Neural progenitor cell (in vitro differentiated cells): ENCODE data around the gene COX10. TPM values are rescaled to one million over a fixed set of nuclear protein-coding genes. Genes with fewer than 3 reads are reported as not detected.

Experiments used
- DNase-seq: peaks from one replicate; pipeline ENCODE4 v3.0.0-alpha.2; 2016; ENCODE audit warnings: low spot score
- H2AFZ ChIP-seq: fragments of 200-600 bp; sonication (generic); replicated peaks from 2 replicates; pipeline ENCODE4 v1.6.1; 2016; ENCODE audit warnings: antibody characterized with exemption
- H3F3A ChIP-seq: fragments of 200-600 bp; sonication (generic); 2 replicates; pipeline ENCODE4 v1.6.1; 2016; ENCODE audit warnings: antibody characterized with exemption, low read depth
- H3K27ac ChIP-seq: fragments of 200-600 bp; sonication (generic); 2 replicates; pipeline ENCODE4 v1.5.1; 2016; ENCODE audit warnings: mild to moderate bottlenecking
- H3K27me3 ChIP-seq: fragments of 200-600 bp; sonication (generic); 2 replicates; pipeline ENCODE4 v1.6.1; 2016; ENCODE audit warnings: mild to moderate bottlenecking, moderate library complexity
- H3K36me3 ChIP-seq: fragments of 200-600 bp; sonication (generic); 2 replicates; pipeline ENCODE4 v1.5.1; 2016
- H3K4me1 ChIP-seq: fragments of 200-600 bp; sonication (generic); 2 replicates; pipeline ENCODE4 v1.6.1; 2016; ENCODE audit warnings: mixed run types
- H3K4me2 ChIP-seq: fragments of 200-600 bp; sonication (generic); 2 replicates; pipeline ENCODE4 v1.6.1; 2016
- H3K4me3 ChIP-seq: fragments of 200-600 bp; sonication (generic); 2 replicates; pipeline ENCODE4 v1.5.1; 2016
- H3K79me2 ChIP-seq: fragments of 200-600 bp; sonication (generic); 2 replicates; pipeline ENCODE4 v1.6.1; 2016; ENCODE audit warnings: low read depth
- H3K9ac ChIP-seq: fragments of 200-600 bp; sonication (generic); 2 replicates; pipeline ENCODE4 v1.6.1; 2016
- H3K9me3 ChIP-seq: fragments of 200-600 bp; sonication (generic); 2 replicates; pipeline ENCODE4 v1.5.1; 2016; ENCODE audit warnings: low read depth
- H4K20me1 ChIP-seq: fragments of 200-600 bp; sonication (generic); 2 replicates; pipeline ENCODE4 v1.6.1; 2016; ENCODE audit warnings: low read depth
- H3K27ac Mint-ChIP-seq: 3 replicates; pipeline ENCODE4 v1.8.0; 2021; ENCODE audit warnings: mixed read lengths
- H3K27me3 Mint-ChIP-seq: 2 replicates; pipeline ENCODE4 v1.8.0; 2022; ENCODE audit warnings: low read depth, mild to moderate bottlenecking, inconsistent platforms, moderate library complexity, mixed read lengths; ENCODE audit not compliant: insufficient read depth
- H3K36me3 Mint-ChIP-seq: 3 replicates; pipeline ENCODE4 v1.8.0; 2021; ENCODE audit warnings: mixed read lengths
- H3K4me1 Mint-ChIP-seq: 3 replicates; pipeline ENCODE4 v1.8.0; 2021; ENCODE audit warnings: mixed read lengths
- H3K4me3 Mint-ChIP-seq: 3 replicates; pipeline ENCODE4 v1.8.0; 2021; ENCODE audit warnings: mild to moderate bottlenecking, moderate library complexity, mixed read lengths
- H3K9me3 Mint-ChIP-seq: 3 replicates; pipeline ENCODE4 v1.8.0; 2020; ENCODE audit warnings: mixed read lengths
- CTCF ChIP-seq: fragments of 200-600 bp; sonication (generic); IDR thresholded peaks from 2 replicates; pipeline ENCODE4 v1.5.1; 2017; ENCODE audit warnings: antibody characterized with exemption, mild to moderate bottlenecking
- EZH2 ChIP-seq: fragments of 200-600 bp; sonication (generic); IDR thresholded peaks from 2 replicates; pipeline ENCODE4 v1.6.1; 2017; ENCODE audit warnings: antibody characterized with exemption, mild to moderate bottlenecking, moderate library complexity
- EZH2phosphoT487 ChIP-seq: fragments of 200-600 bp; sonication (generic); IDR thresholded peaks from 2 replicates; pipeline ENCODE4 v1.6.1; 2017; ENCODE audit warnings: antibody characterized with exemption
- total RNA-seq: library from RNA; depleted of rRNA; stranded (reverse); fragments of >200 nt; gene quantifications from 2 replicates; pipeline ENCODE4 v1.2.3, GENCODE V29; 2015; ENCODE audit warnings: low replicate concordance

The COX10 gene
- total RNA-seq, 1 donor from 2014 or later, result 18.0 TPM

DNA sequence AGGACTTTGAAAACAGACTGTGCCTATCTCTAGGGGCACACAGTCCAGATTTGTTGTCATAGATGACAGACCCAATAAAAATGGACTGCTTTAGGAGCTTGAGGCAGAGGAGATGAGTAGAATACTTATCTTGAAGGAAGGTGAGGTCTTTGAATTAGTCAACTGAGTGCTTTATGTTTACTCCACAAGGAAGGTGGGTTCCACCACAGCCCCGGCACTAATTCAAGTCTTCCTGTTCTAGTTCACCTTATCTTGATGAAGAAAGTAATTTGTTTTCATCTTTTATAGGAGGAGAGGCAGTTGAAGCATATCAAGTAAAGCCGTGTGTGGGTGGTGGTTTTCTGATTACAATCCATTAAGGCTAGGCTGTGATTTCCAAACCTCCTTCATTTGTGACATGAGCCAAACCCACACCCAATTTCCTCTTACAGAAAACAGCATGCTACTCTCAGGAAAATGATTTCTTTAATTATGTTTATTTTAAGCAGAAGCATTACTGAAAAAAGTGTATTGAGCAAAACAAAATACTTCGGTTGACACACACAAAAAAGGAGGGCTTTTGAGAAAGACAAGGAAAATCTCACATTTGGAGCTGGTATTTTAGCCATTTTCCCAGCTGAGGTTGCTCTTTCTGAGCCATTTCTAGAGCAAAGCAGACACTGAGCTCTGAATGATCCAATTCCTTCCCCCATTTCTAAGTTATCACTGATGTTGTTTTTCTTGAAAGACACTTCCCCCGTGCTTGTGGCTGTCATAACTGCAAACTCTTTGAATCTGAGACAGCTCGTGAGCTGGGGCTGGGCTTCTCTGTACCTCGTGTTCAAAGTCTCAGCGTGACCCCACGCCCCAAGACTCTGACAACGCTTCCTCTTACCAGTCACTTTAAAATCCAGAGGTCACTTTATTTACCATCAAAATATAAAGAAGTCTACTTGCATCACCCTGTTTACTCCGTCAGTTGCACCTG, 132.0 kb downstream of the COX10 start:
- Histone ChIP-seq H4K20me1 (peaks cover 4% of the 10 kb centered on the region), H3K4me3 (no peak overlapping the region), H3K27ac (no peak overlapping the region), H3K27me3 (no peaks in the 10 kb centered on the region), H3K4me2 (no peak overlapping the region), H3F3A (no peaks in the 10 kb centered on the region), H3K79me2 (no peaks in the 10 kb centered on the region), H3K9ac (no peak overlapping the region), H2AFZ (no peak overlapping the region), H3K36me3 (no peaks in the 10 kb centered on the region), H3K9me3 (no peaks in the 10 kb centered on the region), H3K4me1 (no peaks in the 10 kb centered on the region)
- Mint-ChIP-seq H3K27ac (peak overlapping the region; percentile 51), H3K9me3 (no peaks in the 10 kb centered on the region), H3K4me3 (no peak overlapping the region), H3K36me3 (peaks cover 4% of the 10 kb centered on the region), H3K4me1 (peaks cover 2% of the 10 kb centered on the region), H3K27me3 (peaks cover 2% of the 10 kb centered on the region)
- no peak for TF ChIP-seq EZH2
- TF ChIP-seq EZH2phosphoT487, result no peak
- no peak for TF ChIP-seq CTCF
- no peak for DNase-seq

GRCh38 chr17:14201988-14202380, 132.7 kb downstream of the COX10 start:
- no peak overlapping the region for H3K27ac ChIP-seq

DNA sequence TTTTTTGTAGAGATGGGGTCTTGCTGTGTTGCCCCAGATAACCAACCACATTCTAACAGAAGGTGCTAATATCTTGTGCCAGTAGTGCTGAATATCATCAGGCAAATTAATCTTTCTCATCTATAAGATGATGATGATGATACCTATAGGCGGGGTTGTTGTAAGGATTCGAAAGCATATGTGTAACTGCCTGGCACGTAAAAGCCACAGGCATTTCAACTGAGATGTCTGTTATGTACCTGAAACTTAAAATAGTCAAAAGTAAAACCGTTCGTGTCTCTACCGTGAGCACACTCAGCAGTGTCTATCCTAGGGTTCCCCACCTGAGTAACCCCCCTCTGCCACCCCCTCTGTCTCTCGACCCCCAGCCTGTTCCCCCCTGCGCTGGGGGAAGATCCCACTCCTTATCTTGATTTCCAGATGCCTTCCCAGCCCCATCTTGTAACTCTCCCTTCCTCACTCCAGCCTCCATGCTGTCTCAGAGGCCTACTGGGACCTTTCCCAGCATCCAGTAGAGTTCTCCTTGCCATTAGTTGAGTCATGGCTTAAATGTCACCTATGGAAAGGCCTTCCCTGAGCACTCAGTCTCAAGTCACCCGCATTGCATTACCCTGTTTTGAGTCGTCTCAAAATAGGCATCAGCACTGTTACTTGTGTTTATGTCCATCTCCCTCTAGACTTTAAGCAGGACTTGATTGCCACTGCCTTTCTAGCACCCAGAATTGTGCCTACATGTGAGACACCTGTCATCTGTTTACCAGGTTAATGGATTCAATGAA, 133.3 kb downstream of the COX10 start:
- Mint-ChIP-seq H3K4me1 (peaks cover 2% of the 10 kb centered on the region), H3K27me3 (peaks cover 2% of the 10 kb centered on the region), H3K27ac (no peak overlapping the region)

More at GRCh38 chr17:14201988-14202380, 132.7 kb downstream of the COX10 start:
- H3K9me3 Mint-ChIP-seq, result no peaks in the 10 kb centered on the region
- no peaks in the 10 kb centered on the region for H3K27me3 ChIP-seq
- H3K4me1 ChIP-seq, result no peaks in the 10 kb centered on the region
- H3K36me3 ChIP-seq, result no peaks in the 10 kb centered on the region
- no peak overlapping the region for H3K4me3 ChIP-seq
- H3K79me2 ChIP-seq, result no peaks in the 10 kb centered on the region
- no peaks in the 10 kb centered on the region for H3K9me3 ChIP-seq
- H4K20me1 ChIP-seq, result peaks cover 4% of the 10 kb centered on the region
- no peaks in the 10 kb centered on the region for H3F3A ChIP-seq
- DNase-seq, result no peak
- TF ChIP-seq EZH2phosphoT487 (no peak), EZH2 (no peak), CTCF (no peak)
- no peak overlapping the region for H3K9ac ChIP-seq
- peaks cover 2% of the 10 kb centered on the region for H3K27me3 Mint-ChIP-seq
- H3K4me2 ChIP-seq, result no peak overlapping the region
- H3K4me3 Mint-ChIP-seq, result no peak overlapping the region
- peaks cover 4% of the 10 kb centered on the region for H3K36me3 Mint-ChIP-seq
- H3K4me1 Mint-ChIP-seq, result peaks cover 2% of the 10 kb centered on the region
- no peak overlapping the region for H2AFZ ChIP-seq
- H3K27ac Mint-ChIP-seq, result no peak overlapping the region

More for the DNA sequence above, 133.3 kb downstream of the COX10 start:
- Histone ChIP-seq H4K20me1 (peaks cover 4% of the 10 kb centered on the region), H3K4me3 (no peak overlapping the region), H2AFZ (no peak overlapping the region), H3K36me3 (no peaks in the 10 kb centered on the region), H3K9me3 (no peaks in the 10 kb centered on the region), H3K4me2 (no peak overlapping the region), H3K4me1 (no peaks in the 10 kb centered on the region), H3K27ac (no peak overlapping the region), H3K27me3 (no peaks in the 10 kb centered on the region), H3K79me2 (no peaks in the 10 kb centered on the region), H3K9ac (no peak overlapping the region), H3F3A (no peaks in the 10 kb centered on the region)
- no peak overlapping the region for H3K4me3 Mint-ChIP-seq
- no peak for DNase-seq
- TF ChIP-seq EZH2 (no peak), EZH2phosphoT487 (no peak), CTCF (no peak)
- no peaks in the 10 kb centered on the region for H3K9me3 Mint-ChIP-seq
- peaks cover 8% of the 10 kb centered on the region for H3K36me3 Mint-ChIP-seq
